SK-N-MC (cell line): ENCODE data around the gene NCF4.

Experiments
- DNase-seq: peaks from one replicate; pipeline ENCODE4 v3.0.0-alpha.2; 2011; ENCODE audit warnings: low read depth, low spot score
- H3K27ac ChIP-seq: fragments of 200-600 bp; sonication (generic); 2 replicates; pipeline ENCODE4 v1.5.1; 2016; ENCODE audit warnings: mixed run types
- H3K36me3 ChIP-seq: fragments of 200-600 bp; sonication (generic); 2 replicates; pipeline ENCODE4 v1.6.1; 2017; ENCODE audit warnings: antibody characterized with exemption, low read length, mixed read lengths; ENCODE audit not compliant: insufficient read depth
- H3K4me3 ChIP-seq: fragments of 200-600 bp; sonication (generic); 2 replicates; pipeline ENCODE4 v1.5.1; 2016
- H3K9ac ChIP-seq: fragments of 200-600 bp; sonication (generic); 2 replicates; pipeline ENCODE4 v1.8.0; 2017; ENCODE audit warnings: mixed run types, mixed read lengths; ENCODE audit not compliant: insufficient read length
- H3K9me3 ChIP-seq: fragments of 200-600 bp; sonication (generic); 2 replicates; pipeline ENCODE4 v1.6.1; 2017; ENCODE audit warnings: low read depth, mild to moderate bottlenecking, antibody characterized with exemption, low read length, moderate library complexity, mixed read lengths
- EZH2 ChIP-seq: fragments of 200-600 bp; sonication (generic); IDR thresholded peaks from one replicate; pipeline ENCODE4 v1.6.1; 2017; ENCODE audit warnings: antibody characterized with exemption
- FOXP2 ChIP-seq: optimal IDR thresholded peaks from 2 replicates; pipeline ENCODE3; 2011; ENCODE audit warnings: mild to moderate bottlenecking, moderate library complexity; ENCODE audit not compliant: insufficient read depth; ENCODE audit errors: extremely low read length, control extremely low read depth
- POLR2AphosphoS5 ChIP-seq: IDR thresholded peaks from 2 replicates; pipeline ENCODE4 v1.6.1; 2012; ENCODE audit warnings: mild to moderate bottlenecking, low read depth, low read length, borderline replicate concordance

Gene NCF4

GRCh38 chr22:36831206-36831605 lies 29.6 kb upstream of the NCF4 start:
- H3K36me3 ChIP-seq: no peaks in the 10 kb centered on the region
- TF ChIP-seq EZH2 (no peak), POLR2AphosphoS5 (no peak), FOXP2 (no peak)
- H3K4me3 ChIP-seq: no peak overlapping the region
- H3K27ac ChIP-seq: no peak overlapping the region
- no peak overlapping the region for H3K9ac ChIP-seq
- DNase-seq: no peak
- H3K9me3 ChIP-seq: no peaks in the 10 kb centered on the region

- no peak for DNase-seq
- no peak overlapping the region for H3K27ac ChIP-seq
- no peaks in the 10 kb centered on the region for H3K9me3 ChIP-seq
- TF ChIP-seq EZH2 (no peak), FOXP2 (no peak), POLR2AphosphoS5 (no peak)
- no peak overlapping the region for H3K4me3 ChIP-seq
- H3K9ac ChIP-seq: no peak overlapping the region
- H3K36me3 ChIP-seq: no peaks in the 10 kb centered on the region
Observed at GRCh38 chr22:36831717-36832116, 29.1 kb upstream of the NCF4 start.

DNA sequence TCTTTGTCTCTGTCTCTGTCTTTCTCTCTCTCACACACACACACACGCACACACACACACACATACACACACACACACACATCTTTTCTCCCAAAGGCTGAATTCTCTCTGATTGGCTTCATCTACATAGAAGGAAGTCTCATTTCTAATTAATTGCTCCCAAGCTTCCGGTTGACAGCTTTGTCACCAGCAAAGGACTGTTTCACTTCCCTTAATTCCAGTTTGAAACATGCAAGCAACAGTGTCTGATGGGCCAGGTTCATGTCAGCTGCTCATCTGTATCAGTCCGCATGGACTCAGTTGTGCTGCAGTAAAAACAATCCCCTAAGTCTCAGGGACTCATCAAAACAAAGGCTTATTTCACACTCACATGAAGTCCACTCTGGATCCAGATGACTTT lies 27.7 kb upstream of the NCF4 start:
- no peaks in the 10 kb centered on the region for H3K9me3 ChIP-seq
- H3K4me3 ChIP-seq: no peak overlapping the region
- TF ChIP-seq POLR2AphosphoS5 (no peak), EZH2 (no peak), FOXP2 (no peak)
- H3K9ac ChIP-seq: no peak overlapping the region
- H3K36me3 ChIP-seq: no peaks in the 10 kb centered on the region
- DNase-seq: no peak
- no peak overlapping the region for H3K27ac ChIP-seq

- Histone ChIP-seq H3K36me3 (no peaks in the 10 kb centered on the region), H3K9ac (no peak overlapping the region), H3K4me3 (no peak overlapping the region), H3K9me3 (no peaks in the 10 kb centered on the region), H3K27ac (no peak overlapping the region)
- TF ChIP-seq POLR2AphosphoS5 (no peak), EZH2 (no peak), FOXP2 (no peak)
- DNase-seq: no peak
Observed at GRCh38 chr22:36835903-36836302, 24.9 kb upstream of the NCF4 start.

- Histone ChIP-seq H3K4me3 (no peak overlapping the region), H3K9ac (no peak overlapping the region), H3K27ac (no peak overlapping the region), H3K36me3 (no peaks in the 10 kb centered on the region), H3K9me3 (no peaks in the 10 kb centered on the region)
- no peak for DNase-seq
- TF ChIP-seq FOXP2 (no peak), EZH2 (no peak), POLR2AphosphoS5 (no peak)
Observed at GRCh38 chr22:36838119-36839030, 22.4 kb upstream of the NCF4 start.

- DNase-seq: no peak
- H3K4me3 ChIP-seq: no peak overlapping the region
Observed at GRCh38 chr22:36839356-36840073, 21.3 kb upstream of the NCF4 start.

DNA sequence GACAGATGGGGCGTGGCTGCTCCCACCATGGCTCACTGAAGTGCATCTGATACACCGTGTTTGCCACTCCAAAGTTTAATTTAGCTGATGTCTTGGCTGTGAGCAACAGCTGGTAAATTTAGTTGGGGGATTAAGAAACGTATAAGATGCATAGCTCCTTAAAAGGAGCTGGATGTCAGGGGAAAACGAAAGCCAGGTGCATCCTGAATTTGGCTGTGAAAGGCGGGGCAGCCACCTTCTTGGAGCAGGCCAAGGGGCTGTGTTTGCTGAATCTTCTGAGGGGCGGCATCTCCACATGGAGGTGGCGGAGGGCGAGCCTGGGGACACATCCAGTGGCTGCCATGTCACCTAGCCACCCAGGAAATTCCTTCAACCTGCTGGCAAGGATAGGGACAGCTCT lies 20.7 kb upstream of the NCF4 start:
- H3K9ac ChIP-seq: no peak overlapping the region
- no peak for DNase-seq
- TF ChIP-seq EZH2: no peak
- no peak for TF ChIP-seq POLR2AphosphoS5
- TF ChIP-seq FOXP2: no peak
- H3K4me3 ChIP-seq: no peak overlapping the region
- no peak overlapping the region for H3K27ac ChIP-seq
- H3K36me3 ChIP-seq: no peaks in the 10 kb centered on the region
- H3K9me3 ChIP-seq: no peaks in the 10 kb centered on the region

More at GRCh38 chr22:36839356-36840073, 21.3 kb upstream of the NCF4 start:
- Histone ChIP-seq H3K9ac (no peak overlapping the region), H3K27ac (no peak overlapping the region), H3K9me3 (no peaks in the 10 kb centered on the region), H3K36me3 (no peaks in the 10 kb centered on the region)
- TF ChIP-seq FOXP2: no peak
- no peak for TF ChIP-seq EZH2
- TF ChIP-seq POLR2AphosphoS5: no peak

DNA sequence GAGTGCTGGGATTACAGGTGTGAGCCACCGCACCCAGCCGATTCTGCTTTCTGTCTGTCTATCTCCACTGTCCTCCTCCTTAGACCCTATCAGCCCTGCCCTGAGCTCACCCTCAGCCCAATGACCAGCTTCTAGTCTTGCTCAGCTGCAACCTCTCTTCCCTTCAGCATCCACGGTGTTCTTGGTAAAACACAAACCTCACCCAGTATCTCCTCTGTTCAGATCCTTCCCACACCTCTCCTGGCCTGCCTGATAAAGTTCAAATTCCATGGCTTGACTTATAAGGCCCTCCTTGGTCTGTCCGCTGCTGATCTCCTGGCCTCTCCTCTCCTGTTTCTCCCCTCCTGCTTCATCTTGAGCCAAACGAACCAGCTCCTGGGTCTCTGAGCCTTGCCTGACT lies 14.5 kb upstream of the NCF4 start:
- no peaks in the 10 kb centered on the region for H3K9me3 ChIP-seq
- H3K9ac ChIP-seq: no peak overlapping the region
- no peak overlapping the region for H3K27ac ChIP-seq
- no peak for TF ChIP-seq EZH2
- TF ChIP-seq FOXP2: no peak
- TF ChIP-seq POLR2AphosphoS5: no peak
- no peaks in the 10 kb centered on the region for H3K36me3 ChIP-seq
- DNase-seq: no peak
- H3K4me3 ChIP-seq: no peak overlapping the region
